ENCODE data around the gene COX18. TPM values are rescaled to one million over a fixed set of nuclear protein-coding genes. Genes with fewer than 3 reads are reported as not detected.

Gene COX18
- polyA plus RNA-seq, 1 donor from 2014 or later, result 30.2 TPM

GRCh38 chr4:73075832-73076231, 6.3 kb upstream of the COX18 start:
- no peaks in the 10 kb centered on the region for H3F3A ChIP-seq (ENCODE audit: insufficient read depth, low read length, poor library complexity, severe bottlenecking)
- no peak overlapping the region for H3K4me3 ChIP-seq (ENCODE audit: low read length)
- H3K79me2 ChIP-seq (replicated peaks; ENCODE audit: insufficient read depth, low read length), result no peaks in the 10 kb centered on the region
- H2AFZ ChIP-seq (ENCODE audit: low read depth, low read length), result no peak overlapping the region
- H3K36me3 ChIP-seq (ENCODE audit: insufficient read depth, low read length), result peaks cover 11% of the 10 kb centered on the region
- H4K20me1 ChIP-seq (ENCODE audit: insufficient read depth), result no peaks in the 10 kb centered on the region
- H3K27me3 ChIP-seq (ENCODE audit: insufficient read depth, low read depth, low read length), result no peaks in the 10 kb centered on the region
- TF ChIP-seq CTCF (IDR thresholded peaks at IDR 0.05; ENCODE audit: poor library complexity, severe bottlenecking), result no peak
- TF ChIP-seq, protein P1, sequence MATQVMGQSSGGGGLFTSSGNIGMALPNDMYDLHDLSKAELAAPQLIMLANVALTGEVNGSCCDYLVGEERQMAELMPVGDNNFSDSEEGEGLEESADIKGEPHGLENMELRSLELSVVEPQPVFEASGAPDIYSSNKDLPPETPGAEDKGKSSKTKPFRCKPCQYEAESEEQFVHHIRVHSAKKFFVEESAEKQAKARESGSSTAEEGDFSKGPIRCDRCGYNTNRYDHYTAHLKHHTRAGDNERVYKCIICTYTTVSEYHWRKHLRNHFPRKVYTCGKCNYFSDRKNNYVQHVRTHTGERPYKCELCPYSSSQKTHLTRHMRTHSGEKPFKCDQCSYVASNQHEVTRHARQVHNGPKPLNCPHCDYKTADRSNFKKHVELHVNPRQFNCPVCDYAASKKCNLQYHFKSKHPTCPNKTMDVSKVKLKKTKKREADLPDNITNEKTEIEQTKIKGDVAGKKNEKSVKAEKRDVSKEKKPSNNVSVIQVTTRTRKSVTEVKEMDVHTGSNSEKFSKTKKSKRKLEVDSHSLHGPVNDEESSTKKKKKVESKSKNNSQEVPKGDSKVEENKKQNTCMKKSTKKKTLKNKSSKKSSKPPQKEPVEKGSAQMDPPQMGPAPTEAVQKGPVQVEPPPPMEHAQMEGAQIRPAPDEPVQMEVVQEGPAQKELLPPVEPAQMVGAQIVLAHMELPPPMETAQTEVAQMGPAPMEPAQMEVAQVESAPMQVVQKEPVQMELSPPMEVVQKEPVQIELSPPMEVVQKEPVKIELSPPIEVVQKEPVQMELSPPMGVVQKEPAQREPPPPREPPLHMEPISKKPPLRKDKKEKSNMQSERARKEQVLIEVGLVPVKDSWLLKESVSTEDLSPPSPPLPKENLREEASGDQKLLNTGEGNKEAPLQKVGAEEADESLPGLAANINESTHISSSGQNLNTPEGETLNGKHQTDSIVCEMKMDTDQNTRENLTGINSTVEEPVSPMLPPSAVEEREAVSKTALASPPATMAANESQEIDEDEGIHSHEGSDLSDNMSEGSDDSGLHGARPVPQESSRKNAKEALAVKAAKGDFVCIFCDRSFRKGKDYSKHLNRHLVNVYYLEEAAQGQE (IDR thresholded peaks at IDR 0.05; ENCODE audit: borderline replicate concordance), result no peak
- TF ChIP-seq EZH2 (IDR thresholded peaks at IDR 0.05; ENCODE audit: borderline replicate concordance, insufficient read depth, low read length, poor library complexity, severe bottlenecking), result no peak
- no peak for TF ChIP-seq POLR2AphosphoS5 (IDR thresholded peaks at IDR 0.05)
- TF ChIP-seq EP300 (conservative IDR thresholded peaks at IDR 0.05; ENCODE audit: poor library complexity, severe bottlenecking), result no peak
- no peak for TF ChIP-seq RAD21 (conservative IDR thresholded peaks at IDR 0.05)
- no peak overlapping the region for H3K9ac ChIP-seq (ENCODE audit: low read length)
- H3K4me2 ChIP-seq (ENCODE audit: low read length), result no peak overlapping the region
- no peaks in the 10 kb centered on the region for H3K9me3 ChIP-seq (ENCODE audit: low read length)
- no peaks in the 10 kb centered on the region for H3K9me2 ChIP-seq (ENCODE audit: insufficient read depth, low read length)
- no peak overlapping the region for H3K27ac ChIP-seq (ENCODE audit: low read length)

DNA sequence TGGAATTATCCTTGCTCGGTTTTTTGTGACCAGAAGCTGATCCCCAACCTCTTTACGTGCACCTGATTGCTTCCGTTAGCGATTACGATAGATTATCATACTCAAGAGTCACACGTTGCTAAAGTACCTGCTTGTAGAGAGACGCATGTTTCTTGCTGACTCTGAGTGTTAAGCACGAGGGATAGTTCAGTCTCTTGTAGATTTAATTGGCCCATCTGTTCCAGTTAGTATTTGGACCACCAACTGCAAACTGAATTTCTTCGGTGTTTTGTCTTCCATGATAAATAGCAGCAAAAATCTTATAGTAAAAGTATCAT, 516 bp upstream of the COX18 start:
- Histone ChIP-seq H3K36me3 (ENCODE audit: insufficient read depth, low read length) (peaks cover 6% of the 10 kb centered on the region), H3K79me2 (replicated peaks; ENCODE audit: insufficient read depth, low read length) (peaks cover 23% of the 10 kb centered on the region), H3K27me3 (ENCODE audit: insufficient read depth, low read depth, low read length) (no peaks in the 10 kb centered on the region), H4K20me1 (ENCODE audit: insufficient read depth) (no peaks in the 10 kb centered on the region), H3F3A (ENCODE audit: insufficient read depth, low read length, poor library complexity, severe bottlenecking) (no peaks in the 10 kb centered on the region), H3K9me2 (ENCODE audit: insufficient read depth, low read length) (no peaks in the 10 kb centered on the region), H3K4me3 (ENCODE audit: low read length) (peak overlapping the region; percentile 88), H3K27ac (ENCODE audit: low read length) (peak overlapping the region; percentile 95), H3K4me2 (ENCODE audit: low read length) (peak overlapping the region; percentile 76), H2AFZ (ENCODE audit: low read depth, low read length) (peak overlapping the region; percentile 81), H3K9ac (ENCODE audit: low read length) (peak overlapping the region; percentile 95), H3K9me3 (ENCODE audit: low read length) (no peaks in the 10 kb centered on the region)
- TF ChIP-seq EP300 (conservative IDR thresholded peaks at IDR 0.05; ENCODE audit: poor library complexity, severe bottlenecking), result no peak
- no peak for TF ChIP-seq EZH2 (IDR thresholded peaks at IDR 0.05; ENCODE audit: borderline replicate concordance, insufficient read depth, low read length, poor library complexity, severe bottlenecking)
- no peak for TF ChIP-seq MXI1 (conservative IDR thresholded peaks at IDR 0.05; ENCODE audit: poor library complexity, severe bottlenecking)
- TF ChIP-seq POLR2AphosphoS5 (IDR thresholded peaks at IDR 0.05), result no peak
- no peak for TF ChIP-seq SMC3 (conservative IDR thresholded peaks at IDR 0.05; ENCODE audit: poor library complexity)
- TF ChIP-seq TAF1 (IDR thresholded peaks at IDR 0.05; ENCODE audit: low read depth), result no peak
- TF ChIP-seq, protein P1 (IDR thresholded peaks at IDR 0.05; ENCODE audit: borderline replicate concordance), result no peak
- TF ChIP-seq RAD21 (conservative IDR thresholded peaks at IDR 0.05), result no peak
- TF ChIP-seq CTCF (IDR thresholded peaks at IDR 0.05; ENCODE audit: poor library complexity, severe bottlenecking), result no peak

Data from neural cell (in vitro differentiated cells).